Activated CD4-positive, alpha-beta memory T cell treated with anti-CD3 and anti-CD28 coated beads, Interleukin-2, amount 10 ng/mL, durations not matched to agents 7 days and 5 days (primary cell): ENCODE data around the gene BBX. TPM values are rescaled to one million over a fixed set of nuclear protein-coding genes. Genes with fewer than 3 reads are reported as not detected.

Source experiments
- CTCF ChIA-PET: fragments of 350-600 bp; sonication (Branson Sonifier 250); formaldehyde crosslinking; loops from one replicate; lab custom pipeline; 2021; ENCODE audit warnings: antibody characterized with exemption, inconsistent platforms; lab: Charles Lee
- POLR2A ChIA-PET: fragments of 350-600 bp; sonication (Branson Sonifier 250); formaldehyde crosslinking; loops from one replicate; lab custom pipeline; 2021; ENCODE audit warnings: antibody characterized with exemption; lab: Charles Lee
- DNase-seq: peaks from one replicate; pipeline ENCODE4 v3.0.0-alpha.2; 2020
- H3K27ac Mint-ChIP-seq: one replicate; pipeline ENCODE4 v1.8.0; 2021; ENCODE audit warnings: mild to moderate bottlenecking, mixed read lengths
- H3K27me3 Mint-ChIP-seq: one replicate; pipeline ENCODE4 v1.8.0; 2021; ENCODE audit warnings: mixed read lengths
- H3K36me3 Mint-ChIP-seq: one replicate; pipeline ENCODE4 v1.8.0; 2021; ENCODE audit warnings: low read depth, mixed read lengths
- H3K4me1 Mint-ChIP-seq: one replicate; pipeline ENCODE4 v1.8.0; 2021; ENCODE audit warnings: mixed read lengths
- H3K4me3 Mint-ChIP-seq: one replicate; pipeline ENCODE4 v1.8.0; 2021; ENCODE audit warnings: mild to moderate bottlenecking, mixed read lengths
- H3K9me3 Mint-ChIP-seq: one replicate; pipeline ENCODE4 v1.8.0; 2021; ENCODE audit warnings: mixed read lengths
- total RNA-seq, 2 experiments: library from RNA; stranded (reverse); gene quantifications; one replicate each; pipeline ENCODE4 v1.2.3, GENCODE V29; 2021

Gene BBX
- total RNA-seq, 2 experiments from 2014 or later = 38.9 to 42.4 TPM

- H3K27me3 Mint-ChIP-seq = no peaks in the 10 kb centered on the region
- H3K27ac Mint-ChIP-seq = no peak overlapping the region
- DNase-seq = no peak
- no peaks in the 10 kb centered on the region for H3K4me1 Mint-ChIP-seq
- H3K9me3 Mint-ChIP-seq = no peaks in the 10 kb centered on the region
- no peaks in the 10 kb centered on the region for H3K36me3 Mint-ChIP-seq
- no peak overlapping the region for H3K4me3 Mint-ChIP-seq
- ChIA-PET POLR2A (no interaction called here), CTCF (no interaction called here)
These were observed 146.2 kb downstream of the BBX start for GRCh38 chr3:107668963-107669362.

DNA sequence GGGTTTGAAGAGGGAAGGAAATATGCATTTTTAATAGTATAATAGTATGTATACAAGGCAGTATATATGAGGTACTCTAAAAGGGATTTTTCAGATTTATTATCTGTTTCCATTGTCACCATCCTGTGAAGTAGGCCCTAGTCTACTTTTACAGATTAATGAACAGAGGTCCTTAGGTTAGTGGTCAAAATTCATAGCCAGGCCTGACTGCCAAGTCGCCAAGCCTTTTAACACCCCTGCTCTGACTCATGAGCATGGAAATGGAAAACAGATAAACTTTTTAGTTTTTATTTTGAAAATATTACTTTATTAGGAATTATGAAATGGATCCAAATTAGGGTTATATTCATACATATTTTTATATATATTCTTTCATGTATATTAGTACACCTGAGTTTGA lies 146.9 kb downstream of the BBX start:
- no peaks in the 10 kb centered on the region for H3K9me3 Mint-ChIP-seq
- no peaks in the 10 kb centered on the region for H3K36me3 Mint-ChIP-seq
- DNase-seq = no peak
- POLR2A ChIA-PET = no interaction called here
- H3K4me1 Mint-ChIP-seq = no peaks in the 10 kb centered on the region
- CTCF ChIA-PET = interaction anchor here (1.0 kb wide), 1 partner anchor 9 kb away, joined by 6 read pairs; no protein-coding TSS in a partner anchor
- H3K4me3 Mint-ChIP-seq = no peak overlapping the region
- no peak overlapping the region for H3K27ac Mint-ChIP-seq
- H3K27me3 Mint-ChIP-seq = no peaks in the 10 kb centered on the region

DNA sequence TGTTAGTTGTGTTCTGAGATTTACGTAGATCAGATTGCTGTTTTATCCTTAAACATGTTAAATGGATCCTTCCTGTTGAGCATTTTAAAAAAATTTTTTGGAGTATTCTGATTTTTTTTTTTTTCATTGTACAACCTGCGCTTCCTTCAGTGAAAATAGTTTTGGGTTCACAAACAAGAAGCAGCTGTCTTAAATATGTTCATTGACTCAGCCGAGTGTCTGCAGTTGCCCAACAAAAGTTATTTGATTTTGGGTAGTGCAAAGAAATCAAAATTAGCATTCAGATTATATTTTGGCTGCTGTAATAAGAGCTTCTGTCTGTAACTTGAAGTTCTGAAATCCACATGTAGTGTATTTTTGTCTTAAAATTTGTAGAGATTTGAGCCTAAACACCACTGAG lies 148.2 kb downstream of the BBX start:
- no peaks in the 10 kb centered on the region for H3K9me3 Mint-ChIP-seq
- no peaks in the 10 kb centered on the region for H3K36me3 Mint-ChIP-seq
- H3K27me3 Mint-ChIP-seq = no peaks in the 10 kb centered on the region
- no peaks in the 10 kb centered on the region for H3K4me1 Mint-ChIP-seq
- ChIA-PET CTCF (interaction anchor here (0.8 to 1.4 kb wide), 5 partner anchors 10 to 257 kb away, joined by 3 to 6 read pairs (median 3); no protein-coding TSS in a partner anchor), POLR2A (no interaction called here)
- H3K4me3 Mint-ChIP-seq = no peak overlapping the region
- no peak overlapping the region for H3K27ac Mint-ChIP-seq
- no peak for DNase-seq

DNA sequence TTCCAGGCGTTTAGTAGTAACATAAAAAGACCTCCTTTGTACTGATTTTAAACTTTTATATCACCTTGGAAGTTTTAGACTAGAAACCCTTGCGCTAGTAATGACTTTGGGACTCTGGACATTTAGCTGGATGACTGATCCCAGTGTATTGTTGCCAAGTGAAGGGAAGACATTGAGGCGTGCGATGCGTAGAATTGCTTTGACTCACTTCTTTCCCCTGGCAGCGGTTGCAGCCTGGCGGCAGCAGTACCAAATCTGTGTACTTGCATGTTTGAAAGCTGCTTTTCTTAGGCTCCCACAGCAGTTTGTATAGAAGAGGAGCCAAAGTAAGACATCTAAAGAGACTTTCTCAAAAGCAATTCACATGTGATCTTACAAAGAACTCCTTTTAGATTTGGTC lies 151.6 kb downstream of the BBX start:
- Mint-ChIP-seq H3K27ac (no peak overlapping the region), H3K9me3 (no peaks in the 10 kb centered on the region), H3K27me3 (no peaks in the 10 kb centered on the region), H3K36me3 (no peaks in the 10 kb centered on the region), H3K4me3 (no peak overlapping the region), H3K4me1 (no peaks in the 10 kb centered on the region)
- CTCF ChIA-PET = interaction anchor here (0.8 to 3.2 kb wide), 7 partner anchors 10 to 171 kb away, joined by 3 to 38 read pairs (median 7); no protein-coding TSS in a partner anchor
- POLR2A ChIA-PET = no interaction called here
- no peak for DNase-seq

DNA sequence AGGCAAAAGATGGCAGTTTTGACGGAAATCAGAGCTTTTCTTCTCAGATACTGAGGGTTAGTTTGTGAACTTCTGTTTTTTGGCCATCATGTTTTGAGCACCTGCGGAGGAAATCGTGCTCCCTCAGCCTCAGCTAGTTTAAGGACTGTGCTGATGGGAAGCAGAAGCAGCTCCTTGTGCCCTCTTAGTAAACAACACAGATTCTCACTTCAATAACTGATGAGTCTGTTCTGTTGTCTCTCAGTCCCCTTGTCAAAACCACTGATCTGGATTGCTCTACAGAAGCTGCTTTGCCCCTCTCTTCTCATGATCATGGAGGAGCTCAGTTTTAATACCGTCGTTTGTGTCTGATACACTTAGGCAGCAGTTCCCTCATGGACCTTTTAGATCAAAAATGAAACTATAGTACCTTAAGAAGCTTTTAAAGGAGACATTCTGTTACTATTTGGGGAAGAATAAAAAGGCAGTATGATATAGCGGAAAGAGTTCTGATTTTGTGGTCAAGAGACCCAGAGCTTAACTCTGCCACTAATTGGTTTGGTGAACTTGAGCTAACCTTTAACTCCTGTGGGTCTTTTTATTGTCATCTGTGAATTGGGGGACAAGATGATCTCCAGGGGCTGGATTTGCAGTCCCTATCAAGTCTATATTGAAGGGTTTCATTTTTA lies 152.6 kb downstream of the BBX start:
- peaks cover 3% of the 10 kb centered on the region for H3K4me1 Mint-ChIP-seq
- ChIA-PET CTCF (interaction anchor here (0.8 to 3.7 kb wide), 15 partner anchors 9 to 438 kb away, joined by 3 to 38 read pairs (median 6); no protein-coding TSS in a partner anchor), POLR2A (no interaction called here)
- H3K27me3 Mint-ChIP-seq = no peaks in the 10 kb centered on the region
- DNase-seq = no peak
- H3K9me3 Mint-ChIP-seq = no peaks in the 10 kb centered on the region
- H3K27ac Mint-ChIP-seq = no peak overlapping the region
- no peaks in the 10 kb centered on the region for H3K36me3 Mint-ChIP-seq
- no peak overlapping the region for H3K4me3 Mint-ChIP-seq

GRCh38 chr3:107676469-107677309 lies 153.9 kb downstream of the BBX start:
- CTCF ChIA-PET = interaction anchor here (1.0 to 3.9 kb wide), 16 partner anchors 10 to 440 kb away, joined by 3 to 38 read pairs (median 6); no protein-coding TSS in a partner anchor
- POLR2A ChIA-PET = interaction anchor here (1.2 kb wide), 1 partner anchor 77 kb away, joined by 4 read pairs; no protein-coding TSS in a partner anchor
- Mint-ChIP-seq H3K4me1 (peaks cover 13% of the 10 kb centered on the region), H3K27me3 (no peaks in the 10 kb centered on the region), H3K36me3 (no peaks in the 10 kb centered on the region), H3K9me3 (no peaks in the 10 kb centered on the region), H3K4me3 (no peak overlapping the region), H3K27ac (no peak overlapping the region)
- DNase-seq = no peak

GRCh38 chr3:107679921-107680320 lies 157.2 kb downstream of the BBX start:
- no peak for DNase-seq
- Mint-ChIP-seq H3K36me3 (no peaks in the 10 kb centered on the region), H3K4me1 (peaks cover 20% of the 10 kb centered on the region), H3K27me3 (no peaks in the 10 kb centered on the region), H3K27ac (no peak overlapping the region), H3K9me3 (no peaks in the 10 kb centered on the region), H3K4me3 (no peak overlapping the region)
- ChIA-PET CTCF (interaction anchor here (3.9 kb wide), 1 partner anchor 61 kb away, joined by 24 read pairs; no protein-coding TSS in a partner anchor), POLR2A (no interaction called here)

- no peak overlapping the region for H3K27ac Mint-ChIP-seq
- H3K27me3 Mint-ChIP-seq = no peaks in the 10 kb centered on the region
- no peaks in the 10 kb centered on the region for H3K36me3 Mint-ChIP-seq
- peaks cover 24% of the 10 kb centered on the region for H3K4me1 Mint-ChIP-seq
- no peak for DNase-seq
- POLR2A ChIA-PET = no interaction called here
- no peaks in the 10 kb centered on the region for H3K9me3 Mint-ChIP-seq
- CTCF ChIA-PET = interaction anchor here (2.2 to 3.9 kb wide), 2 partner anchors 9 to 60 kb away, joined by 8 to 24 read pairs; no protein-coding TSS in a partner anchor
- H3K4me3 Mint-ChIP-seq = no peak overlapping the region
These were observed 157.9 kb downstream of the BBX start for GRCh38 chr3:107680698-107681097.

- ChIA-PET POLR2A (interaction anchor here (0.6 kb wide), 1 partner anchor 20 kb away, joined by 3 read pairs; no protein-coding TSS in a partner anchor), CTCF (interaction anchor here (1.2 to 2.2 kb wide), 2 partner anchors 9 to 724 kb away, joined by 4 to 8 read pairs; no protein-coding TSS in a partner anchor)
These were observed 158.6 kb downstream of the BBX start for GRCh38 chr3:107681396-107681795.

GRCh38 chr3:107682580-107682979 lies 159.8 kb downstream of the BBX start:
- no peaks in the 10 kb centered on the region for H3K27me3 Mint-ChIP-seq
- DNase-seq = no peak
- no peak overlapping the region for H3K27ac Mint-ChIP-seq
- no peak overlapping the region for H3K4me3 Mint-ChIP-seq
- no peaks in the 10 kb centered on the region for H3K36me3 Mint-ChIP-seq
- CTCF ChIA-PET = interaction anchor here (1.2 to 2.2 kb wide), 2 partner anchors 7 to 722 kb away, joined by 4 to 8 read pairs; no protein-coding TSS in a partner anchor
- no peaks in the 10 kb centered on the region for H3K9me3 Mint-ChIP-seq
- peaks cover 24% of the 10 kb centered on the region for H3K4me1 Mint-ChIP-seq
- POLR2A ChIA-PET = no interaction called here

More at GRCh38 chr3:107681396-107681795, 158.6 kb downstream of the BBX start:
- H3K4me3 Mint-ChIP-seq = no peak overlapping the region
- H3K4me1 Mint-ChIP-seq = peaks cover 24% of the 10 kb centered on the region
- H3K9me3 Mint-ChIP-seq = no peaks in the 10 kb centered on the region
- no peak for DNase-seq
- no peak overlapping the region for H3K27ac Mint-ChIP-seq
- H3K36me3 Mint-ChIP-seq = no peaks in the 10 kb centered on the region
- no peaks in the 10 kb centered on the region for H3K27me3 Mint-ChIP-seq

- ChIA-PET POLR2A (no interaction called here), CTCF (interaction anchor here (1.3 kb wide), 1 partner anchor 258 kb away, joined by 3 read pairs; no protein-coding TSS in a partner anchor)
- Mint-ChIP-seq H3K27me3 (no peaks in the 10 kb centered on the region), H3K36me3 (no peaks in the 10 kb centered on the region), H3K4me3 (no peak overlapping the region), H3K27ac (no peak overlapping the region), H3K9me3 (no peaks in the 10 kb centered on the region), H3K4me1 (peaks cover 24% of the 10 kb centered on the region)
- DNase-seq = no peak
These were observed 160.7 kb downstream of the BBX start for GRCh38 chr3:107683447-107683846.

DNA sequence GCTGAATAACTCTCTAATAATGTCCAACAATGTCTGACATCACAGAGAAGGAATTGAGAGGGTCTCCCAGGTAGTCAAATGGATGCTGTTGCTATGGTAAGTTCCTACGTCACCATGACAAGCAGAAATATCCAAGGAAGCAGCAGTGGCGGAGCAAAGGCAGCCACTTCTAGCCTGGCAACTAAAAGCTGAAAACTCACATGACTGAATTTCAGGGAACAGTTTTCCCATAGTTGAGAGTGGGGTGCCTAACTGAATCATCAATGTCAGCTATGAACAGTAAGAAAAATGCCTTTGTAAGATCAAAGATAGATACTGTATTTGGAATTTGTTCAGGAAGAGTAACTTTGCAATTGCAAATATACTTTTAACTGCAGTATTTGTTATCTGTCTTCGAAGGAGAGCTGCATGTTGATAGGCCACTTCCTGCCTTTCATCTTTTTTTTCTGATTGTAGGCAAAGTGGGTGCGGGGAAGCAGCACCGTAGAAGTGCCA lies 161.7 kb downstream of the BBX start:
- CTCF ChIA-PET = interaction anchor here (0.7 to 2.1 kb wide), 5 partner anchors 10 to 449 kb away, joined by 3 to 7 read pairs (median 4); no protein-coding TSS in a partner anchor
- no peak for DNase-seq
- Mint-ChIP-seq H3K4me1 (peaks cover 24% of the 10 kb centered on the region), H3K4me3 (no peak overlapping the region), H3K27ac (no peak overlapping the region), H3K36me3 (no peaks in the 10 kb centered on the region), H3K9me3 (no peaks in the 10 kb centered on the region), H3K27me3 (no peaks in the 10 kb centered on the region)
- POLR2A ChIA-PET = no interaction called here
